Activated CD8-positive, alpha-beta memory T cell treated with anti-CD3 and anti-CD28 coated beads for 24 hours (primary cell): ENCODE results near the gene SLC25A36.

Experiments
- DNase-seq: peaks from one replicate; pipeline ENCODE4 v3.0.0-alpha.2; 2020

The SLC25A36 gene

DNA sequence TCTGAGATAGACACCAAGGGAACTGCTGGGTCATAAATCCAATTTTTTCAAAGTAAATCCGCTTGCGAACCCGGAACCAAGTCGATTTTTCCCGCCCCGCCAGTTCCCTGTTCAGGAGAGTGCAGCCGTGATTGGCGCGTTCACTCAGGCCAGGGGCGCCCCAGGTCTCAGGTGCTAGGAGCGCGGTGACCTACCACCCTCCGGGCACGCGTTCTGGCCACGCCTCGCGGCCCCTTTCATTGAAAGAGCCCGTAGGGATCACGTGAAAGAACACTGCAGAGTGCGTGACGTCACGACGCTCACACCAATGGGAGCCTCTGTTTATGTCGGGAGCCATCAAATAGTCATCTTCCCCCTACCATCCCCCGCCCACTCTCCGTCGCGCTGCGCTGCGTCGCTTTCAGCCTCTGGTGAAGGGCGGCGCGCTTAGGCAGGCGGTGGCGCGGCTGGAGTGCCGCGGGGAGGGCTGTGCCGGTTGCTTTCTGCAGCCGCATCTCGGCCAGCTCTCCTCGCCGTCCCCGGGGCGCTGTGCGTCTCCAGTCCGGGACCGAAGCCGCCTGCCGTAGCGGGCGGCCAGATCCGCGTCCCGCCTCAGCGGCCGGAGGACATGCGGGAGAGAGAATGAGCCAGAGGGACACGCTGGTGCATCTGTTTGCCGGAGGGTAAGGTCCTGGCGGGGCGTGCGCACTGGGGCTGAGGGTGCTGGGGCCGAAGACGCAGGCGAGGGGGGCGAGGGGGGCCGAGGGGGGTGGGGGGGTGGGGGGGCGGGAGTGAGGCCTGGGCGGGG, at the start of gene SLC25A36:
Gene SLC25A36, plus strand, starts transcription at position 403 of the 787 bp plus-strand sequence. Its CDS starts 219 bp downstream, at position 622.
- peak; percentile 97 for DNase-seq

- DNase-seq, result no peak
These were observed 44.6 kb upstream of the SLC25A36 start for GRCh38 chr3:140896997-140897396.

GRCh38 chr3:140898340-140899180, 43.1 kb upstream of the SLC25A36 start:
- DNase-seq, result no peak

- no peak for DNase-seq
These were observed 42.3 kb upstream of the SLC25A36 start for GRCh38 chr3:140899363-140899762.

GRCh38 chr3:140902791-140903190, 38.8 kb upstream of the SLC25A36 start:
- no peak for DNase-seq

- no peak for DNase-seq
These were observed 38.4 kb upstream of the SLC25A36 start for GRCh38 chr3:140903196-140903595.

DNA sequence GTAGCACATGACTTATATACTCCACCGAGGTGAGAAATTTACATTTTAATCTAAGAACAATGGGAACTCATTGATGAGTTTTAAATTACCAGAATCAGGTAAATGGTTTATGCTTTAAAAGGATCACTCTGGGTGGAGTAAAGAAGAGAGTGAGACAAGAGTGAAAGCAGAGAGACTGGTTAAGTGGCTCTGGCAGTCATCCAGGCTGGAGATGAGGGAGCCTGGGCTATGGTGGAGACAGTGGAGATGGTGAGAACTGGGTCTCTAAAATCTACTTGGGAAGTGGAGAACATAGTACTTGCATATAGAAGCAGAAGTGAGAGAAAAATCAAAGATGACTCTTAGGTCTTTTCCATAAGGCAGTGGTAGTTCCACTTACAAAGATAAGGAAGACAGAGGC, 37.1 kb upstream of the SLC25A36 start:
- DNase-seq, result no peak

- no peak for DNase-seq
These were observed 36.1 kb upstream of the SLC25A36 start for GRCh38 chr3:140905559-140905958.

GRCh38 chr3:140906785-140907184, 34.9 kb upstream of the SLC25A36 start:
- DNase-seq, result no peak

DNA sequence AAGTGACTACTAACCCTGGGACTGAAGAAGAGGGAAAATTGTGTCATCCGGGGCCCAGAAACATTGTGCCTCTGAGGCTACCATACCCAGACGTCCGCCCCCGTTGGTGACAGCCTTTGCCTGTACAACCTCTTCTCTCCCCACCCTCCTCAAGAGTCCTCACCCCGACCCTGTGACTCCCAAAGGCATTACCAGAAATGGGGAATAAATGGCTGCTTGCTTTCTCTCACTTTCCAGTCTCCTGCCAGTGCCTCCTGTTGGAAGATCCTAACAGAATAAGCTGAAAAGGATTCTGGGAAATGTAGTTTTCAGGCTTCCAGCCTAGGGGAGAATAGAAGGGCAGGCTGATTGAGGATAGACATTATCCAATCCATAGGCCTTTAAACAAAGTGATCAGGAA, 30.8 kb upstream of the SLC25A36 start:
- no peak for DNase-seq

DNA sequence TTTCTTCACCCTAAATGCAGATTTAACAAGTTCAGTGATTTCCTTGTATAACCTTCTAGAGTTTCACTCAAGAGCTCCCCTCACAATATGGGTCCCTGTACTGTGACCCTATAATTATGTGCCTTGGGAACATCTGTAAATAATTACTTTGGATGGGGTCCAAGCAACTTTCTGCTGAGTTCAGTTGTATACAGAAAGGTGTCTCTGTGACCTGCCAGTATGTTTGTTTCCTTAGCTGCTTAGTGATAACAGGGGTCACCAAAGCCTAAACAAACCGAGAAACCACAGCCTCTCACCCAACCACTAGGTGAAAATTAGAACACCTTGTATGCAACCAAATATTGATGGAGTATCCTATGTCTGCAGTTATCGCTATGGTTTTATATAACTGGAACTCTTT, 29.8 kb upstream of the SLC25A36 start:
- no peak for DNase-seq

GRCh38 chr3:140913728-140914127, 27.9 kb upstream of the SLC25A36 start:
- no peak for DNase-seq

- DNase-seq, result no peak
These were observed 27.2 kb upstream of the SLC25A36 start for GRCh38 chr3:140914384-140914945.

DNA sequence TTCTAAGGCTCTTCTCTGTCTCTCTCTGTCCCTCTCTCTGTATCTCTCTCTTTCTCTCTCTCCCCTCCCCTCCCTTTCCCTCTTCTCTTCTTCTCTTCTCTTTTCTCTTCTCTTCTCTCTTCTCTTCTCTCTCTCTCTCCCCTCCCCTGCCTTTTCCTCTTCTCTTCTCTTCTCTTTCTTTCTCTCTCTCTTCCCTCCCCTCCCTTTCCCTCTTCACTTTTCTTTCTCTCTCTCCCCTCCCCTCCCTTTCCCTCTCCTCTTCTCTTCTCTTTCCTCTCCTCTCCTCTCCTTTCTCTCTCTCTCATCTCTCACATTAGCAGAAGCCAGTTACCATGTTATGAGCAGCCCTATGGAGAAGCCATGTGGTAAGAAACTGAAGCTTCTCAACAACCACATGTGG, 25.0 kb upstream of the SLC25A36 start:
- no peak for DNase-seq

DNA sequence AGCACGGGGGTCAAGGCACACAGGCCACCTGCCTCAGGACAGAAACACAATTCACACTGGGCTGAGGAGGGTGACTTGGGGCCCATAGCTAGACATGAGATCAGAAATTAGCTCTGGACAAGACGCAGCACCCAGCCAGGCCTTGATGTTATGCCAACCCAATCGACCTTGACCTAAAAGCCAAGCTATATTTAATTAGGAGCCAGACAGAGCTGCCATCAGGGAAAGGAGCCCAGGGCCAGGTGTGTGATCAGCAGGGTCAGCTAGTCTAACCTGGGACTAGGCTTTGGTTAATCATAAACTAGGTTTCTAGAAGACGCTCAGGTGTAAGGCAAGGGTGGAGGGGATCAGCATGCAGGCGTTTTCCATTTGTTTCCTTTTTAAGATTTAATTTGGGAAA, 23.9 kb upstream of the SLC25A36 start:
- no peak for DNase-seq

GRCh38 chr3:140920029-140920428, 21.6 kb upstream of the SLC25A36 start:
- DNase-seq, result no peak

DNA sequence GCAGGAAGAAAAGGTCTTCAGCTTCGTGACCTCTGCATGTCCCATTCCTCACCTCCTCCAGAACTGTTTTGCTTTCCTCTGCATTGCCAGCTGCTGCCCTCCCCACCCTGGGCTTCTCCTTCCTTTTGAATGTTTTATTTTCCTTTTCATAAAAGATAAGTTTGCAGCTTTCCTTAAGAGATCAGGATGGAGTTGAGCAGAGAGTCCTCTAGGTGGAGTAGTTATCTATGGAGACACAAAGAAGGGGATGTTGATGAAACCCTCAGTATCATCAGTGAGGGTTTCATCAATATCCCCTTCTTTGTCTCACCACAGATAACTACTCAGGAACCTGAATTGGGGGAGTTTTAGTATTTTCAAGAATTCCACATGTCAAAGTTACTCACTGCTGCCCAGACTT, 19.0 kb upstream of the SLC25A36 start:
- no peak for DNase-seq

DNA sequence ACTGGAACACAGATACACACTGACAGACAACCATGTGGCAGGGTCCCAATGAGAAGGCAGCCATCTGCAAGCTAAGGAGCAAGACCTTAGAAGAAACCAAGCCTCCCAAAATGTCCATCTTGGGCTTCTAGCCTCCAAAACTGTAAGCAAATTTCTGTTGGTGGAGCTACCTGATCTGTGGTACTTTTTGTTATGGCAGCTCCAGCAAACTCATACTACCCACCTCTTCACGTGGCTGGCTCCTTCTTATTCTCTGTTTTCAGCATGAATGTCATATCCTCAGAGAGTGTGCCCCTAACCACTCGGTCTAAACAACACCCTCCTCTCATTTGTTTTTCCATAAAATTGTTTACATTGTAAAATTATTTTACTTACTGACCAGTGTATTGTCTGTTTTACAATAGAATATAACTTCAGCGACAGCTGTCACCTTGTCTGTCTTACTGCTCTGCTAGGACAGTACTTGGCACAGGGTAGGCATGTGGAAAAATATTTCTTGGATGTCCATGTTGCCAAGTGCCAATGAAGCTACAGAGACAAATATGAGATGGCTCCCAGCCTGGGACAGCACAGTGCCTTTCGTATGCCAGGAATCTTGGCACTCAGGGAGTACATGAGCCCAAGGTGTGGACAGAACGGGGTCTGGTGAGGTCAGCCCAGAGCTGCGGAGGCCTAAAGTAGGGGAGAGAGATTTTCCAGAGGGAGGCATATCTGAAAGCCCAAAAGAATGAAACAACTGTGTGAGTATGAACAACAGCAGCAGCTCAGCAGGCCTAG, 17.4 kb upstream of the SLC25A36 start:
- no peak for DNase-seq

- no peak for DNase-seq
These were observed 14.2 kb upstream of the SLC25A36 start for GRCh38 chr3:140927279-140928069.

DNA sequence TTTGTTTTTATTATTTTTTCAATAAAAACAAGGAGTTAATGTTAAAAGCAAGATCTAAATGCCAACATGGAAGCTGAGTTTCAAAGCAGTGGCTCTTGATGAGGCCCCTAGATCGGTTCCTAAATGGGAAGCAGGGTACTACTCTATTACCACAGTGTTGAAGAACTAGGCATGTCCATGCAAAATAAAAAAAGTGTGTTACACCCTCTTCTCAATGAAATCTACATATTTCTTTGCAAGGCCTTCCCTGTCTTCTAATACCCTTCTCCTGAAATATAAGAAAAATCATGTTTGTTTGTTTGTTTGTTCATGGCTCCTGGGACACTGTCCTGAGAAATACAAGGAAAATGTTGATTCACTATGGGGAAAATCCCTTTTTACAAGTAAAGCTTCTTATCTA, 12.2 kb upstream of the SLC25A36 start:
- DNase-seq, result no peak

- no peak for DNase-seq
These were observed 10.6 kb upstream of the SLC25A36 start for GRCh38 chr3:140931016-140931454.

DNA sequence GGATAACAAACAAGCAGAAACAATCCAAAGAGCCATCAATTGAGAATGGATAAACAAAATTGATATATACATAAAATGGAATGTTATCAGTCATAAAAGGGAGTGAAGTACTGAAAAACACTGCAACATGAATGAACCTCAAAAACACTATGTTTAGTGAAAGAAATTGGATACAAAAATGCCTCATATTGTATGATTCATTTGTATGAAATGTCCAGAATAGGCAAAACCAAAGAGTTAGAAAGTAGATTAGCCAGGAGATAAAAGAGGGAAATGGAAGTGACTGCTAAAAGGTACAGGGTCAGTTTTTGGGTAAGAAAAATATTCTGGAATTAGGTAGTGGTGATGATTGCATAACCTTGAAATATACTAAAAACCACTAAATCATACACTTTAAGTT, 9.8 kb upstream of the SLC25A36 start:
- DNase-seq, result no peak
